ENCODE measurements around the gene ART5.

The ART5 gene

GRCh38 chr11:3675971-3676370 lies 34.2 kb upstream of the ART5 start:
- TF ChIP-seq CTCF (IDR thresholded peaks at IDR 0.05; ENCODE audit: borderline replicate concordance, insufficient read depth, low read depth, low read length): no peak

GRCh38 chr11:3674189-3674588 lies 32.4 kb upstream of the ART5 start:
- no peak for TF ChIP-seq CTCF (IDR thresholded peaks at IDR 0.05; ENCODE audit: borderline replicate concordance, insufficient read depth, low read depth, low read length)
- no peak overlapping the region for H3K4me3 ChIP-seq (ENCODE audit: low read depth, low read length)

More at GRCh38 chr11:3675971-3676370, 34.2 kb upstream of the ART5 start:
- H3K4me3 ChIP-seq (ENCODE audit: low read depth, low read length): no peak overlapping the region

GRCh38 chr11:3671334-3672254 lies 29.8 kb upstream of the ART5 start, which contains the start of gene CHRNA10:
Gene CHRNA10, minus strand, starts transcription at chr11:3671384. Its CDS starts 72 bp downstream, at chr11:3671312.
- no peak for TF ChIP-seq CTCF (IDR thresholded peaks at IDR 0.05; ENCODE audit: borderline replicate concordance, insufficient read depth, low read depth, low read length)
- H3K4me3 ChIP-seq (ENCODE audit: low read depth, low read length): no peak within 1 kb of the TSS

- no peak overlapping the region for H3K4me3 ChIP-seq (ENCODE audit: low read depth, low read length)
- TF ChIP-seq CTCF (IDR thresholded peaks at IDR 0.05; ENCODE audit: borderline replicate concordance, insufficient read depth, low read depth, low read length): no peak
Measured at GRCh38 chr11:3669742-3670183, 28.0 kb upstream of the ART5 start.

GRCh38 chr11:3669128-3669527 lies 27.3 kb upstream of the ART5 start:
- TF ChIP-seq CTCF (IDR thresholded peaks at IDR 0.05; ENCODE audit: borderline replicate concordance, insufficient read depth, low read depth, low read length): no peak
- H3K4me3 ChIP-seq (ENCODE audit: low read depth, low read length): no peak overlapping the region

- H3K4me3 ChIP-seq (ENCODE audit: low read depth, low read length): no peak overlapping the region
- TF ChIP-seq CTCF (IDR thresholded peaks at IDR 0.05; ENCODE audit: borderline replicate concordance, insufficient read depth, low read depth, low read length): no peak
Measured at GRCh38 chr11:3667149-3668035, 25.6 kb upstream of the ART5 start.

Data from GM12875 (cell line).